ENCODE results near the gene HHAT.
"Not testable (repeated sequence)": the region's sequence is repeated elsewhere in the genome, so short reads cannot be mapped to it uniquely, and the experiment has no call there.

Gene HHAT

DNA sequence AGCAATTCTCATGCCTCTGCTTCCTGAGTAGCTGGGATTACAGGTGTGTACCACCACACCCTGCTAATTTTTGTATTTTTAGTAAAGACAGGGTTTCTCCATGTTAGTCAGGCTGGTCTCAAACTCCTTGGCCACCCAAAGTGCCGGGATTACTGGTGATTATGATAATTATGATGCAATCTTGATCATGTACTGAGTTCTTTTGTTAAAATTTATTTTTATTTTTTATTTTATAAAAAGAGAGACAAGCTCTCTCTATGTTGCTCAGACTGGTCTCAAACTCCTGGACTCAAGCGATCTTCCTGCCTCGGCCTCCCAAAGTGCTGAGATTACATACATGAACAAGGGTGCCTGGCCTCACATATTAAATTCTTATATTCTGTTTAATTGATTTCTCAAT lies 25.6 kb downstream of the HHAT start:
- not testable (repeated sequence) for DNase-seq (ENCODE audit: low spot score); FAIRE-seq

DNA sequence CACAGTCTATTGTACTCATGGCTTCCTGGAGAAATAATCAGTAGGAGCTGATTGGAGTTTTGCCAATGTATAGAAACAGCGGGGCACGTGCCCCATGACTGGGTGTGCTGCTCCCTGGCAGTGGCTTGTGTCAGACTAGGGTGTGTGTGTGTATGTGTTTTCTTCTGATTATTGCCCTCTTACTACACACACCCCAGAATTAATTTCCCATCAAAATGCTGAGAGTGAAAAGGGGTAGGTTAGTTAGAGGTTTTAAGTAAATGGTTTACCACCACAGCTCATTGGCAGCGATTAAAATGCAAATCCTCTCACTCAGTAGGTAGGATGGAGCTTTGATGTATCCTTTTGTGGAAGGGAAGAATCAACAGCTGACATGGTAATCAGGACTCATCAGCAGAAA lies 29.9 kb downstream of the HHAT start:
- FAIRE-seq (no peak), DNase-seq (ENCODE audit: low spot score) (no peak)

DNA sequence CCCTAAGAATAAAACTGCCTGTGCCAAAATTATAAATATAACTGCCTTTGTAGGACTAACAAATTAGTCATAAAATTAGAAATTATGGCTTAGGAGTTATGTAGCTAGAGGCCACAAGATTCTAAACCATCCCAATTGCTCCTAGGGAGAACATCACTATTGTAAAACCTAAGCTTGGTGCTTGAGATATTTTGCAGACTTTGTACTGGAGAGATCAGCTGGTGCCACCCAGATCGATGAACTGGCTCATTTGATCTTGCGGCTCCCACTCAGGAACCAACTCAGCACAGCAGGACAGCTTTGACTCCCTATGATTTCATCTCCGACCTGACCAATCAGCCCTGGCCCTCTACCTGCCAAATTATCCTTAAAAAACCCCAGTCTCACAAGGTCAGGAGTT lies 30.6 kb downstream of the HHAT start:
- FAIRE-seq (no peak), DNase-seq (ENCODE audit: low spot score) (no peak)

DNA sequence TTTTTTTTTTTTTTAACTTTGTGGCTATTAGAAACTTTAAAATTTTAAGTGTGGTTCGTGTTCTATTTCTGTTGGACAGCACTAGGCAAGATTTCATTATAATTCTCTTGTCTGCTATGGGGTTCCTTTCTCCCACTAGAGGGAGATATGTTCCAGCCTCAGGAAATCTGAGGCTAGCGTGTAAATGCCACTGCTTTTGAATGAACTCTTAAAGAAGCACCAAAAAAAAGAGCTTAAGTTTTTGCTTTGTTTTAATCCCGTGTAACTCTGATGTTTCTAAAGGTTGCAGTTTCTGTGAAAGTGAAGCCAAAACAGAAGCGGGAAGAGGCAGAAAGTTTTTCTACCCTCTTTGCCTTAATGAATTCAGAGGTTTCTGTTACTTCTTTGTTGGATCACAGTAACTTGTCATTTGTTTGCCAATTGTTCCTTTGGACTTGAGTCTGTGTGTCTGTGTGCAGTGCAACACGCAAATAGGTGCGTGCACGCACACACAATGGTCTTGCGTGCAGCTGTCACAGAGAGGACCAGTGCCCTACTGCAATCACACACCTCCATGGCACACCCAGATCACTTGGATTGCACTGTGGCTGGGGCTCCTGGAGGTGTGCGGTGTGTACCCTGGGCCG lies 32.3 kb downstream of the HHAT start:
- FAIRE-seq (peak; percentile 77), DNase-seq (ENCODE audit: low spot score) (peak; percentile 8)

DNA sequence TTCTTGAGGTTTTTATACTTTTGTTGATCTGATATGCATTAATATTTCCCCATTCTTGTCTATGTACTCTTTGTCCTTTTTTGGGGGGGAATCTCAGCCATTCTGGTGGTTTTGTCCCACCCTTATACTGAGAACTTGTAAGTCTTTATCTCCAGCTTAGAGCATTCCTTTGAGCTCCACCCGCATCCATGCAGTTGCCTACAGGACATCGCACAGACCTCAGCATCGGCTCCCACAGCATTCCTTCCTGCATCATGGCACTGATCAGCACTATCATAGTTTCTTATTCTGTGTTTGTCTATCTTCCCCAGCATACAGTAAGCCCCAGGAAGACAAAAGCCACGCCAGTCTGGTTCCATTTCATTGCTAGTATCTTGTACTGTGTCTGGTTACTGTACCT lies 33.0 kb downstream of the HHAT start:
- DNase-seq (ENCODE audit: low spot score) (no peak), FAIRE-seq (no peak)

DNA sequence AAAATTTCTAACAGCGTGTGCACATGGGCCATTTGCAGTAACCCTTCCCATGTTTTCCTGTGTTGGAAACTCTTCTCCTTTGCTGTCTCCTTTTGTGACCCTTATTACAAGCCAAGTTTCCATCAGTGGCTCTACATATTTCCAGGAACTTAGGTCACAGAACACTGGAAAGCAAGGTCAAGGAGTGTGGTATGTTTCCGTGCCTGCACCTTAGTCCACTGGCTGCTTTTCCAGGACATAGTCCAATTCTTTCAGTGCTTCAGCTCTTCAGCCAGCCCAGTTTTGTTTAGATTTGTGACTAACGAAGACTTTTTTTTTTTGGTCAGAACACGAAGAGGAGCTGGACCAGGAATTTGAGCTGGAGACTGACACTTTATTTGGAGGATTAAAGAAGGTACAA lies 33.8 kb downstream of the HHAT start:
- DNase-seq (ENCODE audit: low spot score) = no peak
- FAIRE-seq = no peak

DNA sequence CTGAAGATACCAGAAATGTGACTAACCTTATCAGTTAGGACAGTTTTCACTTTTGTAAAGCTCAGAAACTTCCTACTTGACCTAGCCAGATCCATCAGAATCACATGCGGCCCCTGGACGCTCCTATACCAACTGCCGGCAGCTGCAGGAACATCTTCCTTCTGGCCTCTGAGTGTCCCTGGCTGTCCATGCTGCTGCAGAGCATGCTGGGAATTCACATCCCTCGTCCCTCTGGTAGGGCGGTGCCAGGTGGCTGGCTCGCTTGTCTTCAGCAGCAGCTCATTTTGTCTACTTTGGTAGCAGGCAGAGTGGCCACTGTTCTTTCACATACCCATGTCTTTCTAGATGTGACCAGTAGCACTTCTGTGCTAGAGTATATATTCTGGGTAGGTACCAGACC lies 34.4 kb downstream of the HHAT start:
- DNase-seq (ENCODE audit: low spot score) (no peak), FAIRE-seq (no peak)

DNA sequence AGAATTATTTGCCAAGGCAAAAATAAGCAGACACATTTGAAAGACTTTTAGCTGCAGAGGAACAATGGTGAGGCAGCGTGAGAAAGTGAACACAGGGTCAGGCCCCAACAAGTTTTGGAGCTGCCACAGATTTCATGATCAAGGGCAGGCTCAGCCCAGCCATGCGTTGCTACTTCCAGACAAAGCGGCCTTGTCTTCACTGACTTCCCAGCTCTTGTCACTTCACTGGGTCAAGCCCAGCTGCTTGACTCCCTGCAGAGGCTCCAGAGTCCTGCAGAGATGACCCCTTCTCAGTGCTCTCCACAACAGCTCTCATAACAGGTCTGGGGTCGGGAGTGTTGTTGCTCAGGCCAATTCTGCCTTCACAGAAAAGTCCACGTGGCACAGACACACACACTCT lies 35.8 kb downstream of the HHAT start:
- DNase-seq (ENCODE audit: low spot score) (no peak), FAIRE-seq (no peak)

DNA sequence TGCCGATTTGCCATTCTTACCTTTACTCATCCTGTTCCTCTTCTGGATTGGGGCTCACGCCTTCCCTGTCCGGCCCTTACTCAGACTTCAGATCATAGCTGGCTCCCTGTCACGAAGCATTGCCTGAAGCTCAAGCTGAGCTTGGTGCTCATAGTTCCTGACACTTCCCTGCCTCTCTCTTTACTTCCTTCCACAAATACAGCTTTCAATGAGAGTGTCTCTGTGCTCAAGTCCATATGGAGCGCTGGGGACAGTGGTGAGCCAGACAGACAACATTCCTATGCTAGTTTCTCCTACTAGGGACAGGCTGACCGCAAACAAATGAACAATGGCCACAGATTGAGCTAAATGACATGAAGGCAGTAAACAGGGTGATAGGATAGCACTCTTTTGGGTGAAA lies 38.1 kb downstream of the HHAT start:
- no peak for FAIRE-seq
- no peak for DNase-seq (ENCODE audit: low spot score)

DNA sequence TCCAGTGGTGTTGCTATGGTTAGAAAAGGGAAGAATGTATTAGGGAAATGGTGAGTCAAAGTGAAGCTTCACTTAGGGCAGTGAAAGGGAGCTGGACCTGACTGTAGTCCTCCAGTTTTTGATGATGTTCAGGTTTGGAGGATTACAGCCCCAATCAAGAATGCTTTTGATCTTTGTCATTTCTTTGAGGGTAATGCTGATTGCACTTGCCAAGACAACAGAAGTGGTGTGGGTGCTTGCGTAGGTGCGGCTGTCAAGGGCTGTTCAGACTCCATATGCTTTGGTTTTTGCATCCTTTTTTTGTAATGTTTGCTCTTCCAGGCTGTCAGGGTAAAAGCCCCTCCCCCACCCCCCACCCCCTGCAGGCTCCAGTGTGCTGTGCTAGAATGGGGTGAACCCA lies 38.9 kb downstream of the HHAT start:
- no peak for FAIRE-seq
- DNase-seq (ENCODE audit: low spot score) = no peak

DNA sequence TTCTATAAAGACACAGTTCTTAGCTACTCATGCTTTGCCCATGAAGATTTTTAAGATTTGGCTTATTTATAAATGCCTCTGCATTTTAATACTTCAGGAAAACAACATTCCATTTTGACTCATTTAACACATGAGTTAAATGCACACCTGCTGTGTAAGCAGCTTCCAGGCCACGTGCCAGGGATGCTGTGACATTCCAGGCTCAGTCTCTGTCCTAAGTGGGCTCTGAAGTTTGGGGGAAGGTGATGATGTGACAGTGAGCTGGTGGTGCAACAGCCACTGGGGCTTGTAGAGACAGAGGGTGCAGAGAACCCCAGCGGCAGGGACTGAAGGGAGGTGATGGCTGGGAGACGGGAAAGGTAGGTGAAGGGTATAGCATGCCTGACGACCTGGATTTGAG lies 40.7 kb downstream of the HHAT start:
- DNase-seq (ENCODE audit: low spot score) (no peak), FAIRE-seq (no peak)

DNA sequence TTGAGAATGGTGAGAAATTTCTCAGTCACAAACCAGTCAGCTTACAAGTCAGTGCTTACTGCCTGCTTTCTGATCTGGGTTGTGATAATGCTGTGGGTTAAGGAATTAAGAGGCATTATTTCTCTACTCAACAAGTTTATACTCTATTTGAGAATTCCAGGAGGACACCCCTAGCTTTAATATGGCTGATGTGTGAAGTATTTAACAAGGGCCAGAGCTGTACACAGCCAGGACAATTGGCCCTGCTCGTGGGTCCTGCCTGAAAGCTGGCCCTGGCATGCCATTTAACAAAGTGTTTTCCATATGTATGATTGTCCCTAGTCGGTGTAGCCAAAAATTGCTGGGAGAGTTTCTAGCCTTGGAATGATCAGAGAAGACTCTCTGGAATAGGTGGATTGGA lies 43.2 kb downstream of the HHAT start:
- no peak for DNase-seq (ENCODE audit: low spot score)
- no peak for FAIRE-seq

DNA sequence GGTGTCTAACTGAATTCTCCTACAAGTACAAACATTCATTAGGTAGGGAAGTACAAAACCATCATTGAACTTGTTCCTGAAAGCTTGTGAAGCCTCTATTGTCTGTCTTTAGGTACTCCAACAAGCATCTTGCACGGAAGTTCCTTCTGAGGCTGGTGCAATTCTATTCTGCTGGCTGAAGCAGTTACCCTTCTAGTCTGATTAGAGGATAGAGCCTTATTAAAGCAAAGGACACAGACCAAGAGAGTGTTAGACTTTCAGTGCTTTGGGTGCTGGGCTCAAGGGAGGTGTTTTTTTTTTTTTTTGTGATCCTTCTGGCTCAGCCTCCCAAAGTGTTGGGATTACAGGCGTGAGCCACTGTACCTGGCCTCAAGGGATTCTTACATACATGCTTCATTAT lies 43.8 kb downstream of the HHAT start:
- DNase-seq (ENCODE audit: low spot score) (no peak), FAIRE-seq (no peak)

DNA sequence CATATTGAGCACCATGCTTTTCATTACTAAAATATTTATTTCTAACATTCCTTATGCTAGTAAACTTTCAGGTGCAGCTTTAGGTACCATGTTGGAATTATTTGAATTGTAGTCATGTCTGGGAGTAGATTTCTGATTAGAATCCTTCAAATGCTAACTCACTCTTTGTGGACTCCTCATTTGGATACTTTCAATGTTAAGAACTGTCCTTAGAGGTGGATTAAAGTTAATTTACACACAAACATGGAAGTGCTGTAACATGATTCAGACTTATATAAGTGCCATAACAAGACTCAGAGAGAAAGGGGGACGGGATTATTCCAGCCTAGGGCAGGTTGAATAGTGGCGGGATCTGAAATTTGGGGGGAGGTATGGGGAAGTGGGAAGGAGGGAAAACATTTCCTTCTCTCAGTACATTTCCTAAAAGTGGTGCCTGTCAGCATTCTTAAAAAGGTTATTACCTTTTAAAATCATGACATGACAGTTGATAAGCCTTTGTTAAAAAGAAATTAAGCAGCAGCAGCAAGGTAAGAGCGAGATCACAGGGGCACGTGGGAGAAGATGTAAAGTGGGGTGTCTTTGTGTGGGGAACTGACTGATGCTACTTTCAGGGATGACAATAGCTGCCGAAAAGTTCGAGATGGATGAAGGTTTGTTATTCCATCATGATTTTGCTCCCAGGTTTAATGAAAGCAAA lies 44.4 kb downstream of the HHAT start:
- DNase-seq (ENCODE audit: low spot score) = no peak
- no peak for FAIRE-seq

DNA sequence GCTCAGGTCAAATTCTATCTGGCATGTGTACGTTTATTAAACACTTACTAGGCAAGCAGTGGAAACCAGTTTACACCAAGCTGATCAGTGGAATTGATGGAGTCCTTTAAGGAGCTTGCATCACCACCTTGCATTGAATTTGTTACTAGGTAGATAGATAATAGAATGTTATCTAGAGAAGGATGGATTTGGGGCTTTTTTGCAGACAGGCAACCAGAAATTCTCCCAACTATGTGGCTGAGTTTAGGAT lies 44.9 kb downstream of the HHAT start:
- DNase-seq (ENCODE audit: low spot score) (no peak), FAIRE-seq (no peak)

DNA sequence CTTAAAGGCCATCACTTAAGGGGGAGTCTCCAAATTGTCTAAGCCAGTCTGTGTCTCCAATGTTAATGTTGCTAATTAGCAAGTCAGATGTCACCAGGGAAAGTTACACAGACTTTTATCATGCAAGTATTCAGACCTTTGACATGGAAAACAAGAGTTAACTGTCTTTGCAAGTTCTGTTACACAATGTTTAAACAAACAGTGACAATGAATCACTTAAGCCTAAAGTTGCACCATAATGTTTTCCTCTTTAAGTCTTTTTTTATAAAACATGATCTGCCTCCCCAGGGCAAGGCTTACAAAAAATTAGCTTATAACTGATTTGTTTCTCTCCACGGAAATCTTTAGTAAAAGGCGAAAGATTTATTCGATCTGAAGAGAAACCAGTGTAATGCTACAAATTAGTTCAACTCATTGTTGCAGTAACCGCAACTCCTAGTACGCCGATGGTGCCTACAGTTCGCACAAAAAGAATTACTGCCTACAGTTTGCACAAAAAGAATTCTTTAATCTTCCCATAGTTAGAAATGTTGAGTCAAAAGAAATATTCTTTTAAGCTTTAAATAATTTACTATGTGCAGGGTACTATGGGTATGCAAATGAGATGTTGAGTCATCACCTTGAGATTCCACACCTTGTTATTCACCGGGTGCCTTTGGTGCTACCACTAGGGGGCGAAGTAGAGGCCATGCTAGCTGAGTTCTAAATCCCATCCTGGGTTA lies 45.3 kb downstream of the HHAT start:
- peak; percentile 96 for FAIRE-seq

DNA sequence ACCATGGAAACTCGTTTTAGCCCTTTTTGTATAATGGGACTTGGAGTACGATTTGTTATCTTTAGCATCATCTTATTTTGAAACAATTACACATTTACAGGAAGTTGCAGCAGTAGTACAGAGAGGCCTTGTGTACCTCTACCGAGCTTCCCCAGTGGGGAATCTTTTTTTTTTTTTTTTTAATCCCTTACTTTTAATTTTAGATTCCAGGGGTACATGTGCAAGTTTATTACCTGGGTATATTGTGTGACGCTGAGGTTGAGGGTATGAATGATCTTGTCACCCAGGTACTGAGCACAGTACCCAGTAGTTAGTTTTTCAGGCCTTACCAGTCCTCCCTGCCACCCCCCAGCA lies 45.9 kb downstream of the HHAT start:
- no peak for DNase-seq (ENCODE audit: low spot score)
- no peak for FAIRE-seq

More for the DNA sequence above, 45.3 kb downstream of the HHAT start:
- peak; percentile 100 for DNase-seq (ENCODE audit: low spot score)

DNA sequence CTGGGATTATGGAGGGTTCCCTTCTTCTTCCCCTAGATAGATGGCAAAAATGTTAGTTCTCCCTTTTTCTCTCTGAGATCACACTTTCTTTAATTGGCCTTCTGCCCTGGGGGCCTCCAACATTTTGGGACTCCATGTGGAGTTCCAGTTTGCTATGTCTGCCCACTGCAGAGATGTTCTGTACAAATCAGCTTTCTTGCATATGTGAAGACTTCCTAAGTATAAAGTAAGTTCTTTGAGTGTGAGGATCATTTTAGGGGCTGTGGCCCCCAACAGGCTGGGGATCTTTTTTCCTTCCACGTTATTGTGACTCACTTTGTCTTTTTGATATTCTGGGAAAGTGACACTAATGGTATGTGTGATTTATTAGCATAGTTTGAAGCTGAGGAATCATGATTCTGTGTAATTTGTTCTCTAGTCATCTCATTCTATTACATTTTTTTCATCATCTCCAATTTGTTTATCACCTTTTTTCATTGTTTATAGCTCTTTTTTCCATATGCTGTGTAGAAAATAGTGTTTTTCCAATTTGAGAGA lies 48.2 kb downstream of the HHAT start:
- DNase-seq (ENCODE audit: low spot score) = no peak
- FAIRE-seq = no peak

DNA sequence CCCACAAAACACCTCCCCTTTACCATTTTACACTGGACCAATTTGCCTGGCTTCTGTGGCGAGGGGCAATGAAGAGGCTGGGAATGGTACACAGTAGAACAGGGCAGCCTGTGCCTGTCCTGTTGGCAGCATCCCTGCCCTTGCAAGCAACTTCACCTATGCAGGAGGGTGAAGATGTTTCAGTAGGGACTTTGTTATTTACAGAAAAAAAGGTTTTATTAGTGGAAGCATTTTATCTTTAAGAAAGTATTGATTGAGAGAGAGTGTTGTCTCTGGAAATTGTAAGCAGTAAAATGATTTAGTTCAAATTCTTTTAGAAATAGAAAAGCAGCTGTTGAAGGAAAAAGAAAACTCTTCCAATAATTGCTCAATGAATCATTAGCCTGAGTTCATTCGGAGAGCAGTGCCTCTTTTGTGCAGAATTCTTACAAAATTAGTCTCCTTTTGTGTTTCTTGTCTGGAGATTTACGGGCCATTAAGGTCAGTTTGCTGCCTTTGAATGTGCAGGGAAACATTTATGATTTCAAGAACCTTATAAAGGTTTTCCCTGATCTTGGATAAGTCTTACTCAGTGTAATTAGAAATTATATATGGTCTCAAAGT lies 49.1 kb downstream of the HHAT start:
- no peak for FAIRE-seq
- no peak for DNase-seq (ENCODE audit: low spot score)

DNA sequence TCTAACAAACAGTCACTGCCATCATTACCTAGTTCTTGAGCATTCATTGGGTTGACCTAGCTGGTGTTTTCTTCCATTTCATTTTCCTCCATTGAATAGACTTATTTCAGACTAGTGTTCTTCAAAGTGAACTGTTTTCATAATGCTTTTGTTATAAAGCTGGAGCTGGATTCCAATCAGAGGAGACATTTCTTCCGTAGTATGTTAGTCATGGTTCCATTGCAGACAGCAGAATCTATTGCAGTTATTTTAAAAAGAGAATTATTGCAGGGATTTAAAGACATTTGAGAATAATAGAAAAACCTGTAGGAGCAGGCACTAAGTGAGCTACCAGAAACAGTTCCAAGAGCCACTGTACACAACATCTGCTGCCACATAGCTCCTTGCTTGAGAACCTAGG lies 50.0 kb downstream of the HHAT start:
- FAIRE-seq (no peak), DNase-seq (ENCODE audit: low spot score) (no peak)

DNA sequence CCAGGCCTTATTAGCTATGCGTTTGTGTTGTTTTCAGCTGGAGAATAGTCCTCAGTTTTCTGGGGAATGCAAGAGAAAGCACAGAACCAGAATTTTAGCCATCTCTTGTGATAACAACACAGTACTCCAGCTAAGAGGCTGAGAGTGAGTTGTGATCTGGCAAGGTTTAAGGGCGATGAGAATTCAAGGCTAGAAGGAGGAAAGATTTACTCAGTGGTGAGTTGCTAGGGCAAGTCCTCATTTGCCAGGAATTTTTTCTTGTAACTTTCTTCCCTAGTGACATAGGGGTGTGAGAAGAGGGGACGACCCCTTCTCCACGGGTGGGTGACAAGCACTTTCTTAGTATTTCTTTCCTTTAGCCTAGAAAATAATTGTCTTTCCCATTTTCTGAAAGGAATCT lies 53.2 kb downstream of the HHAT start:
- FAIRE-seq (no peak), DNase-seq (ENCODE audit: low spot score) (no peak)

DNA sequence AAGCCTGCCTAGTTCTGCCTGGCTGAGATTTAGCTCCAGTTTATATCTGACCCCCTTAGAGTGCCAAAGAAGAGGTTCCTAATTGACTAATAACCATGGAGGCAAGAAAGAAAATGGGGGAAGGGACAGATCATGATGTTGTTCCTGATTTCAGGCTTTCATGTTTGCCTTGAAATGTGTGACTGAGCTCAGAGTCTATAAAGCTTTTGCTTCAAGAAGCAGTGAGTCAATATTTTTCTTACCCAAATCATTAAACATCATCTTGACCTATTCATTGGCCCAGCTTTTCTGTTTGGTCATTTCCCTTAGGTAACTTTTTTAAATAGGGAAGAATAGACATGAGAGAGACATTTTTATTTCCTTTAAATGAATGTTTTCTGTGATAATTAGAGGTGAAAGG lies 55.9 kb downstream of the HHAT start:
- peak; percentile 5 for DNase-seq (ENCODE audit: low spot score)
- no peak for FAIRE-seq

DNA sequence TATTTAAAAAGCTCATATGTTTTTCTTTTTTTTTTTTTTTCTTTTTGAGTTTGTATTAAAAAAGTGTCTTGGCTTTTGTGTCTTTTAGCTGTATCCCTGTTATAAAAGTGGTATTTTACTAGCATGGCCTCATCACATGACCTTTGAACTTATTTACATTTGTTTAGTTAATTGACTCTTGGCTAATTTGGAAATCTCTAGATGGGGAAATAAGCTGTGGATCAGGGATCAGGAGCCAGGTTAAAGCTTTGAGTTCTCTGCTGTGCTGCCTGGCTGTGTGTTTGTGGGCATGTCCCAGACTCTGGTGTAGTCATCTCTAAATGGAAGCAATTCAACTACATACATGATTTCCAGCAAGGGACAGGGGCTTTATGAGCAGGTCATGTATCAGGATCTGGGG lies 56.5 kb downstream of the HHAT start:
- DNase-seq (ENCODE audit: low spot score) = no peak
- FAIRE-seq = no peak

Measured in RCC 7860 (cell line).